ENCODE data around the gene KCND3.

DNA sequence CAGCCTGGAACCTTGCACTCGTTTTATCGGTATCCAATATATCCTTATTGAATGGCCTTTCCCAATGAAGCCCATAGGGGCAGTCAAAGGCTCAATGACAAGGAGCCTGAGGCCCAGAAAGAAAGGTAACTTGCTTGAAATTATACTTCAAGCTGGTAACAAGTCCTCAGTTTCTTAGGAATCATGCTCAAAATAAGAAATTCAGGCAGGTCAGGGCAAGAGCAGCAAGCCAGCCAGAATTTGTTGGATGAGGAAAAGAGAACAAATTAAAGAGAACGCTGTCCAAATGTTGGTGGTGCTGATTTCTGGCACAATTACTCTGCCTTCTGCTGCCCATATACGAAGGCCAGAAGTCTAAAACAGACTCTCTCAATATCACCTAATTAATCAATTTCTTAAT, 156.1 kb downstream of the KCND3 start:
- TF ChIP-seq GATA3 (IDR thresholded peaks at IDR 0.05; ENCODE audit: low read depth, low read length) (no peak), GATA2 (IDR thresholded peaks at IDR 0.05; ENCODE audit: low read depth, low read length) (no peak)
